Parathyroid adenoma (tissue), 2 donors: Measurements from ENCODE around the gene FREM3.

Experiments used
- H2AFZ ChIP-seq: fragments of 300-600 bp; sonication (generic); one replicate; pipeline ENCODE4 v1.7.0; 2017; ENCODE audit warnings: antibody characterized with exemption, mild to moderate bottlenecking
- H3K27ac ChIP-seq: fragments of 300-600 bp; sonication (generic); one replicate; pipeline ENCODE4 v1.7.0; 2017
- H3K27me3 ChIP-seq: fragments of 300-600 bp; sonication (generic); one replicate; pipeline ENCODE4 v1.7.0; 2017; ENCODE audit warnings: low read length; ENCODE audit not compliant: control insufficient read depth, insufficient read depth
- H3K36me3 ChIP-seq: fragments of 300-600 bp; sonication (generic); one replicate; pipeline ENCODE4 v1.7.0; 2017; ENCODE audit warnings: low read length; ENCODE audit not compliant: control insufficient read depth, insufficient read depth
- H3K4me1 ChIP-seq: fragments of 300-600 bp; sonication (generic); one replicate; pipeline ENCODE4 v1.7.0; 2017; ENCODE audit warnings: control low read depth
- H3K4me2 ChIP-seq: fragments of 300-600 bp; sonication (generic); one replicate; pipeline ENCODE4 v1.7.0; 2017; ENCODE audit warnings: low read length
- H3K4me3 ChIP-seq: fragments of 300-600 bp; sonication (generic); one replicate; pipeline ENCODE4 v1.7.0; 2017; ENCODE audit warnings: low read depth, low read length
- H3K79me2 ChIP-seq: fragments of 300-600 bp; sonication (generic); one replicate; pipeline ENCODE4 v1.7.0; 2017; ENCODE audit warnings: control low read depth
- H3K9ac ChIP-seq: fragments of 300-600 bp; sonication (generic); one replicate; pipeline ENCODE4 v1.7.0; 2017; ENCODE audit warnings: mild to moderate bottlenecking
- H3K9me3 ChIP-seq: fragments of 300-600 bp; sonication (generic); one replicate; pipeline ENCODE4 v1.7.0; 2017; ENCODE audit warnings: low read length; ENCODE audit not compliant: control insufficient read depth
- TF ChIP-seq, protein P1 (sequence below): fragments of 300-600 bp; sonication (generic); IDR thresholded peaks from one replicate; pipeline ENCODE4 v1.7.0; 2017; ENCODE audit warnings: antibody characterized with exemption, mild to moderate bottlenecking
- donor health status: primary hyperparathyroidism.

The FREM3 gene

GRCh38 chr4:143643399-143643798 is 57.1 kb downstream of the FREM3 start:
- no peaks in the 10 kb centered on the region for H3K79me2 ChIP-seq
- no peaks in the 10 kb centered on the region for H3K4me1 ChIP-seq
- no peaks in the 10 kb centered on the region for H3K27me3 ChIP-seq
- no peak overlapping the region for H3K9ac ChIP-seq
- H3K9me3 ChIP-seq, result no peaks in the 10 kb centered on the region
- H3K4me3 ChIP-seq, result no peak overlapping the region
- TF ChIP-seq, protein P1, sequence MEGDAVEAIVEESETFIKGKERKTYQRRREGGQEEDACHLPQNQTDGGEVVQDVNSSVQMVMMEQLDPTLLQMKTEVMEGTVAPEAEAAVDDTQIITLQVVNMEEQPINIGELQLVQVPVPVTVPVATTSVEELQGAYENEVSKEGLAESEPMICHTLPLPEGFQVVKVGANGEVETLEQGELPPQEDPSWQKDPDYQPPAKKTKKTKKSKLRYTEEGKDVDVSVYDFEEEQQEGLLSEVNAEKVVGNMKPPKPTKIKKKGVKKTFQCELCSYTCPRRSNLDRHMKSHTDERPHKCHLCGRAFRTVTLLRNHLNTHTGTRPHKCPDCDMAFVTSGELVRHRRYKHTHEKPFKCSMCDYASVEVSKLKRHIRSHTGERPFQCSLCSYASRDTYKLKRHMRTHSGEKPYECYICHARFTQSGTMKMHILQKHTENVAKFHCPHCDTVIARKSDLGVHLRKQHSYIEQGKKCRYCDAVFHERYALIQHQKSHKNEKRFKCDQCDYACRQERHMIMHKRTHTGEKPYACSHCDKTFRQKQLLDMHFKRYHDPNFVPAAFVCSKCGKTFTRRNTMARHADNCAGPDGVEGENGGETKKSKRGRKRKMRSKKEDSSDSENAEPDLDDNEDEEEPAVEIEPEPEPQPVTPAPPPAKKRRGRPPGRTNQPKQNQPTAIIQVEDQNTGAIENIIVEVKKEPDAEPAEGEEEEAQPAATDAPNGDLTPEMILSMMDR, result no peak
- H3K4me2 ChIP-seq, result no peak overlapping the region
- H2AFZ ChIP-seq, result no peak overlapping the region
- H3K36me3 ChIP-seq, result no peaks in the 10 kb centered on the region
- H3K27ac ChIP-seq, result no peak overlapping the region

DNA sequence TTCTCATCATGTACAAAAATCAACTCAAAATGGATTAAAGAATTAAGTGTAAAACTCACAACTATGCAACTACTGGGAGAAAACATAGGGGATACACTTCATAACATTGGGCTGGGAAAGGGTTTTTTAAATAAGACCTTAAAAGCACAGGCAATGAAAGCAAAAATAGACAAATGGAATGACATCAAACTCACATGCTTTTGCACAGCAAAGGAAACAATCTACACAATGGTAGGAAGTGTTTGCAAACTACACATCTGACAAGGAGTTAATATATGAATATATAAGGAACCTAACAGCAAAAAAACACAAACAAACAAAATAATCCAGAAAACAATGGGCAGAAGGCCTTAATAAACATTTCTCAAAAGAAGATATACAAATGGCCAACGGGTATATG is 57.9 kb downstream of the FREM3 start:
- Histone ChIP-seq H3K79me2 (no peaks in the 10 kb centered on the region), H3K9ac (no peak overlapping the region), H3K4me2 (no peak overlapping the region), H3K36me3 (no peaks in the 10 kb centered on the region), H3K9me3 (no peaks in the 10 kb centered on the region), H2AFZ (no peak overlapping the region), H3K4me1 (no peaks in the 10 kb centered on the region), H3K4me3 (no peak overlapping the region), H3K27ac (no peak overlapping the region), H3K27me3 (no peaks in the 10 kb centered on the region)
- TF ChIP-seq, protein P1, result no peak

- Histone ChIP-seq H3K27ac (no peak overlapping the region), H3K4me1 (no peaks in the 10 kb centered on the region), H3K36me3 (no peaks in the 10 kb centered on the region), H3K79me2 (no peaks in the 10 kb centered on the region), H3K4me3 (no peak overlapping the region), H3K9me3 (no peaks in the 10 kb centered on the region), H3K9ac (no peak overlapping the region), H2AFZ (no peak overlapping the region), H3K27me3 (no peaks in the 10 kb centered on the region), H3K4me2 (no peak overlapping the region)
- TF ChIP-seq, protein P1, result no peak
Measured at GRCh38 chr4:143641361-143641760, 59.1 kb downstream of the FREM3 start.

GRCh38 chr4:143634763-143635162 is 65.7 kb downstream of the FREM3 start:
- H3K79me2 ChIP-seq, result no peaks in the 10 kb centered on the region

GRCh38 chr4:143633833-143634232 is 66.6 kb downstream of the FREM3 start:
- Histone ChIP-seq H3K79me2 (no peaks in the 10 kb centered on the region), H3K27ac (no peak overlapping the region), H3K27me3 (no peaks in the 10 kb centered on the region), H2AFZ (no peak overlapping the region), H3K4me2 (no peak overlapping the region), H3K4me3 (no peak overlapping the region), H3K9ac (no peak overlapping the region), H3K9me3 (no peaks in the 10 kb centered on the region), H3K36me3 (no peaks in the 10 kb centered on the region), H3K4me1 (no peaks in the 10 kb centered on the region)
- TF ChIP-seq, protein P1, result no peak

More at GRCh38 chr4:143634763-143635162, 65.7 kb downstream of the FREM3 start:
- TF ChIP-seq, protein P1, result no peak
- no peak overlapping the region for H3K4me3 ChIP-seq
- H3K4me2 ChIP-seq, result no peak overlapping the region
- H3K4me1 ChIP-seq, result no peaks in the 10 kb centered on the region
- no peaks in the 10 kb centered on the region for H3K27me3 ChIP-seq
- H3K27ac ChIP-seq, result no peak overlapping the region
- no peak overlapping the region for H3K9ac ChIP-seq
- H3K9me3 ChIP-seq, result no peaks in the 10 kb centered on the region
- no peak overlapping the region for H2AFZ ChIP-seq
- H3K36me3 ChIP-seq, result no peaks in the 10 kb centered on the region
